GM12878 (cell line): Measurements from ENCODE around the gene GDAP1L1. TPM values are rescaled to one million over a fixed set of nuclear protein-coding genes. Genes with fewer than 3 reads are reported as not detected.

ENCODE experiments used
- ATAC-seq: fragments of 200-7000 bp; cut with Tn5 transposase; 3 replicates; pipeline ENCODE4 v1.9.1; 2020; ENCODE audit warnings: mild to moderate bottlenecking, moderate library complexity
- BruUV-seq: library from RNA; stranded (reverse); fragments of 400-500 nt; replicated peaks from 2 replicates; lab custom pipeline; 2021; lab: Mats Ljungman, UMichigan
- CTCF ChIA-PET: fragments of 300-600 bp; sonication (Branson Sonifier 250); formaldehyde crosslinking; extraction: SDS; loops from one replicate; lab custom pipeline; 2021; ENCODE audit warnings: inconsistent platforms; lab: Yijun Ruan, JAX
- POLR2A ChIA-PET: fragments of 350-600 bp; formaldehyde crosslinking; extraction: SDS; loops from one replicate; lab custom pipeline; 2021; ENCODE audit warnings: inconsistent platforms; lab: Charles Lee
- RAD21 ChIA-PET: fragments of 300-600 bp; sonication (Branson Sonifier 250); formaldehyde crosslinking; loops from one replicate; lab custom pipeline; 2023; ENCODE audit warnings: antibody characterized with exemption; ENCODE audit not compliant: unreplicated experiment; lab: Charles Lee
- SMC1A ChIA-PET: fragments of 300-600 bp; sonication (Branson Sonifier 250); formaldehyde crosslinking; loops from one replicate; lab custom pipeline; 2023; ENCODE audit not compliant: unreplicated experiment, uncharacterized antibody; lab: Charles Lee
- DNase-seq: peaks from one replicate; pipeline ENCODE4 v3.0.0-alpha.2; 2011; ENCODE audit warnings: low read depth, low spot score
- FAIRE-seq: peaks from 3 replicates; lab custom pipeline; 2011; peaks lifted over from hg19 to GRCh38; lab: Jason Lieb, UNC
- H2AFZ ChIP-seq: 2 replicates; pipeline ENCODE4 v1.6.0; 2011; ENCODE audit warnings: low read depth, low read length, control low read depth; ENCODE audit not compliant: control insufficient read depth
- H3K27ac ChIP-seq: 2 replicates; pipeline ENCODE4 v1.5.1; 2011; ENCODE audit warnings: control low read depth; ENCODE audit not compliant: control insufficient read depth, insufficient read depth
- H3K27me3 ChIP-seq, 2 experiments: replicated peaks in 1 of 2; 2 replicates each; pipeline versions ENCODE4 v1.6.0 to v1.6.1; 2011; ENCODE audit warnings: low read length in 1 of 2; ENCODE audit not compliant: control insufficient read depth in 2 of 2, insufficient read depth in 2 of 2
- H3K36me3 ChIP-seq, 2 experiments: 2 replicates each; pipeline ENCODE4 v1.5.1; 2011; ENCODE audit warnings: low read length in 1 of 2; ENCODE audit not compliant: control insufficient read depth in 2 of 2, insufficient read depth in 2 of 2
- H3K4me1 ChIP-seq: 2 replicates; pipeline ENCODE4 v1.6.1; 2011; ENCODE audit warnings: mild to moderate bottlenecking, low read length, moderate library complexity, mixed read lengths; ENCODE audit not compliant: control insufficient read depth, insufficient read depth
- H3K4me2 ChIP-seq: 2 replicates; pipeline ENCODE4 v1.6.0; 2011; ENCODE audit warnings: control low read depth; ENCODE audit not compliant: control insufficient read depth, insufficient read depth
- H3K4me3 ChIP-seq: fragments of 200-600 bp; sonication (generic); 2 replicates; pipeline ENCODE4 v1.5.1; 2016
- H3K79me2 ChIP-seq: 2 replicates; pipeline ENCODE4 v1.6.0; 2011; ENCODE audit warnings: low read length; ENCODE audit not compliant: control insufficient read depth, insufficient read depth
- H3K9ac ChIP-seq: 2 replicates; pipeline ENCODE4 v1.8.0; 2011; ENCODE audit warnings: low read length, control low read depth, mixed read lengths; ENCODE audit not compliant: control insufficient read depth, insufficient read depth
- H3K9me3 ChIP-seq: replicated peaks from 3 replicates; pipeline ENCODE4 v1.5.1; 2011; ENCODE audit warnings: mild to moderate bottlenecking, low read length; ENCODE audit not compliant: control insufficient read depth, insufficient read depth
- H4K20me1 ChIP-seq: 2 replicates; pipeline ENCODE4 v1.6.0; 2011; ENCODE audit not compliant: control insufficient read depth, insufficient read depth
- BCL11A ChIP-seq: IDR thresholded peaks from 2 replicates; pipeline ENCODE4 v1.6.1; 2011; ENCODE audit warnings: low read depth, low read length
- CBFB ChIP-seq: IDR thresholded peaks from 2 replicates; pipeline ENCODE4 v1.6.1; 2016; ENCODE audit warnings: antibody characterized with exemption, low read depth
- CBX3 ChIP-seq: fragments of 200-600 bp; sonication (generic); IDR thresholded peaks from 2 replicates; pipeline ENCODE4 v1.6.1; 2016; ENCODE audit warnings: low read depth, borderline replicate concordance
- CREM ChIP-seq: IDR thresholded peaks from 2 replicates; pipeline ENCODE4 v1.6.1; 2014; ENCODE audit warnings: antibody characterized with exemption, low read depth
- GATAD2B ChIP-seq: fragments of 450-650 bp; conservative IDR thresholded peaks from 2 replicates; pipeline ENCODE4 v1.6.1; 2017; ENCODE audit warnings: low read depth, mild to moderate bottlenecking, moderate library complexity
- HDGF ChIP-seq: fragments of 450-650 bp; IDR thresholded peaks from 2 replicates; pipeline ENCODE4 v1.6.1; 2016; ENCODE audit warnings: antibody characterized with exemption
- IKZF2 ChIP-seq, 2 experiments: fragments of 450-650 bp; IDR thresholded peaks; 2 replicates each; pipeline ENCODE4 v1.6.1; 2017; ENCODE audit warnings: mild to moderate bottlenecking in 2 of 2, moderate library complexity in 2 of 2
- MEF2B ChIP-seq: fragments of 450-650 bp; IDR thresholded peaks from 2 replicates; pipeline ENCODE4 v1.6.1; 2018; ENCODE audit warnings: mild to moderate bottlenecking, moderate library complexity; ENCODE audit not compliant: partially characterized antibody, poor library complexity, severe bottlenecking
- MLLT1 ChIP-seq: fragments of 450-650 bp; IDR thresholded peaks from 2 replicates; pipeline ENCODE4 v1.6.1; 2016; ENCODE audit warnings: mild to moderate bottlenecking
- NBN ChIP-seq: fragments of 450-650 bp; IDR thresholded peaks from 2 replicates; pipeline ENCODE4 v1.6.1; 2016
- NFXL1 ChIP-seq: fragments of 450-650 bp; IDR thresholded peaks from 2 replicates; pipeline ENCODE4 v1.6.1; 2017; ENCODE audit warnings: antibody characterized with exemption, mild to moderate bottlenecking, borderline replicate concordance
- NFYA ChIP-seq: IDR thresholded peaks from 2 replicates; pipeline ENCODE4 v1.6.1; 2011; ENCODE audit warnings: low read depth, mild to moderate bottlenecking, low read length, improper control_type of control experiment, borderline replicate concordance
- NR2F1 ChIP-seq: fragments of 450-650 bp; conservative IDR thresholded peaks from 2 replicates; pipeline ENCODE4 v1.6.1; 2017; ENCODE audit warnings: mild to moderate bottlenecking
- PAX5 ChIP-seq: IDR thresholded peaks from 2 replicates; pipeline ENCODE4 v1.6.1; 2011; ENCODE audit warnings: low read depth, low read length, borderline replicate concordance
- SPI1 ChIP-seq: IDR thresholded peaks from 2 replicates; pipeline ENCODE4 v1.6.1; 2011; ENCODE audit warnings: low read depth, mild to moderate bottlenecking, low read length, moderate library complexity, borderline replicate concordance; ENCODE audit not compliant: insufficient read depth
- WGBS: methylation state at CpG from one replicate; pipeline ENCODE4 v1.1.6; 2016; ENCODE audit warnings: low lambda C conversion rate; ENCODE audit not compliant: insufficient replicate concordance, insufficient coverage; ENCODE audit errors: missing lambda C conversion rate; 5-methylcytosine and 5-hydroxymethylcytosine counted together
- in situ Hi-C: fragments of 300-500 bp; cut with MboI; formaldehyde crosslinking; loops from 9 replicates; pipeline ENCODE4 v1.14.3; 2018; ENCODE audit warnings: mixed read lengths
- intact Hi-C: fragments of 100-400 bp; cut with micrococcal nuclease; formaldehyde crosslinking; loops from one replicate; pipeline ENCODE4 v1.14.2; 2022; ENCODE audit not compliant: unreplicated experiment
- polyA plus RNA-seq, 11 experiments: library from polyadenylated mRNA; depleted of rRNA in 4 of 11; unstranded in 6 of 11; stranded (reverse) in 5 of 11; fragments of >200 nt; fragmentation: Nextera tagmentation in 4 of 11; fragmentation: Illumina TruSeq in 1 of 11; extraction: Ambion mirVana in 4 of 11; extraction: Trizol in 1 of 11; gene quantifications; 1 replicate in 1 of 11; 2 replicates in 10 of 11; pipeline versions ENCODE4 v1.2.1 to v1.2.3, GENCODE V29; 2011 to 2016; ENCODE audit warnings: inconsistent platforms in 2 of 11, missing spikeins in 2 of 11, low read depth in 1 of 11
- total RNA-seq, 4 experiments: library from RNA; depleted of rRNA in 3 of 4; stranded (reverse); fragments of >200 nt in 3 of 4; fragmentation: Illumina TruSeq in 1 of 4; extraction: Trizol in 1 of 4; gene quantifications; 2 replicates each; pipeline versions ENCODE4 v1.2.1 to v1.2.3, GENCODE V29; 2013 to 2021
- TF ChIP-seq, protein P1 (sequence below): fragments of 150-350 bp; IDR thresholded peaks from 2 replicates; pipeline ENCODE4 v1.6.1; 2014; ENCODE audit warnings: mild to moderate bottlenecking, low read depth, low read length

GDAP1L1 gene
- total and polyA plus RNA-seq, 10 of the 15 experiments (the other 5 are each of a cell fraction or from before 2014, with no cell fraction given): 0.08 to 0.38 TPM; not detected in 8

DNA sequence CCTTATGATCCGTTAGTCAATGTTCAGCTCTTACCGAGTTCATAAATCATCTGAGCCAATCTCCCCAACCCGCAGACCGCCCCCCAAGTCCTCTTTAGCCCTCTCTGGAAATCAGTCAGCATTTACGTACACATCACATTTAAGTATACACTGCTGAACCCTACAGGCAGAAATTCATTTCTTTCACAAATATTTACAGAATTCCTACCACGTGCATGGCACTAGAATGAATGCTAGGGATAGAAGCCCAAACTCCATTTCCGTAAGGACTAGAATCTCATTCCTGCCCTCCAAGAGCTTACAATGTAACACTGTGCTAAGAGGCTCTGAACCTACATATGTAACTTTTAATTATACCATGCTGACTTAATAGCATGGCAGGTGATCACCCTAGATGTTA is 38.3 kb upstream of the GDAP1L1 start (continued):
- TF ChIP-seq CBX3: no peak
- 0 out of 2 replicates have a peak, but pooled peaks have one; percentile 25 for TF ChIP-seq BCL11A

- Histone ChIP-seq H3K4me2 (peak overlapping the region; percentile 92), H3K4me1 (peaks cover 4% of the 10 kb centered on the region; the same call in 1 of the 2 replicates), H4K20me1 (no peaks in the 10 kb centered on the region), H2AFZ (peak overlapping the region; percentile 62; the same call in 1 of the 2 replicates), H3K9me3 (no peaks in the 10 kb centered on the region), H3K27ac (peak overlapping the region; percentile 89), H3K27me3 (no peaks in the 10 kb centered on the region), H3K36me3 (peaks cover 0 to 9% of the 10 kb centered on the region in 2 experiments; a peak in 1 of 4 replicates), H3K4me3 (peak overlapping the region; percentile 98), H3K9ac (peak overlapping the region; percentile 90), H3K79me2 (peaks cover 46% of the 10 kb centered on the region)
- in situ Hi-C loops (loop anchor here (10.0 kb wide), 1 partner anchor 395 kb away; no protein-coding TSS in a partner anchor), intact Hi-C loops (loop anchor here (2.0 kb wide), 1 partner anchor 753 kb away; the partner anchor contains the start of gene SRSF6)
- ChIA-PET POLR2A (no interaction called here), SMC1A (interaction anchor here (0.7 kb wide), 1 partner anchor 395 kb away, joined by 3 read pairs; no protein-coding TSS in a partner anchor), CTCF (interaction anchor here (0.6 to 2.8 kb wide), 3 partner anchors 9 to 311 kb away, joined by 3 to 14 read pairs (median 4); partner anchors contain the start of gene FITM2), RAD21 (no interaction called here)
- peak; percentile 2 for ATAC-seq
- no peak for FAIRE-seq
- under 1% methylated on average over 27 of the region's 31 CpGs for whole genome bisulfite sequencing
- no peak for DNase-seq
- BruUV-seq: no TSS peak
- peak; percentile 44; the same call in 1 of the 2 replicates for TF ChIP-seq MLLT1
- 0 out of 2 replicates have a peak, but pooled peaks have one; percentile 15 for TF ChIP-seq GATAD2B
- TF ChIP-seq MEF2B: no peak
- no peak for TF ChIP-seq CBFB
- TF ChIP-seq SPI1: peak; percentile 54; the same call in 1 of the 2 replicates
- TF ChIP-seq PAX5: no peak
- no peak for TF ChIP-seq CREM
- TF ChIP-seq, protein P1, sequence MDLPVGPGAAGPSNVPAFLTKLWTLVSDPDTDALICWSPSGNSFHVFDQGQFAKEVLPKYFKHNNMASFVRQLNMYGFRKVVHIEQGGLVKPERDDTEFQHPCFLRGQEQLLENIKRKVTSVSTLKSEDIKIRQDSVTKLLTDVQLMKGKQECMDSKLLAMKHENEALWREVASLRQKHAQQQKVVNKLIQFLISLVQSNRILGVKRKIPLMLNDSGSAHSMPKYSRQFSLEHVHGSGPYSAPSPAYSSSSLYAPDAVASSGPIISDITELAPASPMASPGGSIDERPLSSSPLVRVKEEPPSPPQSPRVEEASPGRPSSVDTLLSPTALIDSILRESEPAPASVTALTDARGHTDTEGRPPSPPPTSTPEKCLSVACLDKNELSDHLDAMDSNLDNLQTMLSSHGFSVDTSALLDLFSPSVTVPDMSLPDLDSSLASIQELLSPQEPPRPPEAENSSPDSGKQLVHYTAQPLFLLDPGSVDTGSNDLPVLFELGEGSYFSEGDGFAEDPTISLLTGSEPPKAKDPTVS: no peak
- TF ChIP-seq NR2F1: no peak
- TF ChIP-seq NBN: 0 out of 2 replicates have a peak, but pooled peaks have one; percentile 39
- no peak for TF ChIP-seq NFYA
- peak; percentile 43 to 47; a peak in 2 of 4 replicates for TF ChIP-seq IKZF2 (IDR thresholded peaks at IDR 0.05)
- peak; percentile 73; the same call in 1 of the 2 replicates for TF ChIP-seq HDGF
- TF ChIP-seq NFXL1: no peak
Observed at GRCh38 chr20:44209686-44210405, 37.3 kb upstream of the GDAP1L1 start.
